ENCODE data around the gene PCDHGA2.
A peak's percentile ranks its signal among the peaks of the same experiment; 100 is the strongest.

PCDHGA2 gene

GRCh38 chr5:141349917-141350619, 11.5 kb downstream of the PCDHGA2 start, which contains the start of gene PCDHGB1:
Gene PCDHGB1, plus strand, starts transcription at chr5:141350099. Its CDS starts 162 bp downstream, at chr5:141350261.
- no peaks in the 10 kb centered on the region for H3K36me3 ChIP-seq (ENCODE audit: control insufficient read depth, insufficient read depth, low read length)
- no peaks in the 10 kb centered on the region for H3K27me3 ChIP-seq (ENCODE audit: control insufficient read depth, insufficient read depth, low read length)
- H3K27ac ChIP-seq (ENCODE audit: low read depth, low read length): no peak within 1 kb of the TSS
- H3K9ac ChIP-seq (ENCODE audit: low read depth, low read length): no peak within 1 kb of the TSS
- no peaks in the 10 kb centered on the region for H3K4me1 ChIP-seq (ENCODE audit: control insufficient read depth, insufficient read depth, low read length)
- H3K4me3 ChIP-seq (ENCODE audit: low read depth, low read length): peak within 1 kb of the TSS; percentile 27; the same call in 1 of the 2 replicates
- peaks cover 39% of the 10 kb centered on the region for H3K9me3 ChIP-seq (ENCODE audit: control insufficient read depth, insufficient read depth, low read length)

GRCh38 chr5:141351591-141351990, 13.0 kb downstream of the PCDHGA2 start:
- H3K36me3 ChIP-seq (ENCODE audit: control insufficient read depth, insufficient read depth, low read length): no peaks in the 10 kb centered on the region
- no peak overlapping the region for H3K9ac ChIP-seq (ENCODE audit: low read depth, low read length)
- peaks cover 51% of the 10 kb centered on the region for H3K9me3 ChIP-seq (ENCODE audit: control insufficient read depth, insufficient read depth, low read length)
- H3K4me1 ChIP-seq (ENCODE audit: control insufficient read depth, insufficient read depth, low read length): no peaks in the 10 kb centered on the region
- no peak overlapping the region for H3K4me3 ChIP-seq (ENCODE audit: low read depth, low read length)
- no peaks in the 10 kb centered on the region for H3K27me3 ChIP-seq (ENCODE audit: control insufficient read depth, insufficient read depth, low read length)
- H3K27ac ChIP-seq (ENCODE audit: low read depth, low read length): no peak overlapping the region

GRCh38 chr5:141354900-141355469, 16.4 kb downstream of the PCDHGA2 start, which contains the start of gene PCDHGA4:
Gene PCDHGA4, plus strand, starts transcription at chr5:141355021. Its CDS starts 87 bp downstream, at chr5:141355108.
- H3K27me3 ChIP-seq (ENCODE audit: control insufficient read depth, insufficient read depth, low read length): no peaks in the 10 kb centered on the region
- no peaks in the 10 kb centered on the region for H3K4me1 ChIP-seq (ENCODE audit: control insufficient read depth, insufficient read depth, low read length)
- no peak within 1 kb of the TSS for H3K9ac ChIP-seq (ENCODE audit: low read depth, low read length)
- no peak within 1 kb of the TSS for H3K27ac ChIP-seq (ENCODE audit: low read depth, low read length)
- H3K36me3 ChIP-seq (ENCODE audit: control insufficient read depth, insufficient read depth, low read length): no peaks in the 10 kb centered on the region
- H3K4me3 ChIP-seq (ENCODE audit: low read depth, low read length): no peak within 1 kb of the TSS
- peaks cover 49% of the 10 kb centered on the region for H3K9me3 ChIP-seq (ENCODE audit: control insufficient read depth, insufficient read depth, low read length)

GRCh38 chr5:141355641-141356040, 17.1 kb downstream of the PCDHGA2 start:
- Histone ChIP-seq H3K27me3 (ENCODE audit: control insufficient read depth, insufficient read depth, low read length) (no peaks in the 10 kb centered on the region), H3K9me3 (ENCODE audit: control insufficient read depth, insufficient read depth, low read length) (peaks cover 56% of the 10 kb centered on the region), H3K36me3 (ENCODE audit: control insufficient read depth, insufficient read depth, low read length) (no peaks in the 10 kb centered on the region)

GRCh38 chr5:141356133-141356532, 17.6 kb downstream of the PCDHGA2 start:
- H3K9me3 ChIP-seq (ENCODE audit: control insufficient read depth, insufficient read depth, low read length): peaks cover 58% of the 10 kb centered on the region
- H3K9ac ChIP-seq (ENCODE audit: low read depth, low read length): no peak overlapping the region
- H3K27me3 ChIP-seq (ENCODE audit: control insufficient read depth, insufficient read depth, low read length): no peaks in the 10 kb centered on the region
- H3K27ac ChIP-seq (ENCODE audit: low read depth, low read length): no peak overlapping the region
- no peaks in the 10 kb centered on the region for H3K4me1 ChIP-seq (ENCODE audit: control insufficient read depth, insufficient read depth, low read length)
- no peak overlapping the region for H3K4me3 ChIP-seq (ENCODE audit: low read depth, low read length)
- no peaks in the 10 kb centered on the region for H3K36me3 ChIP-seq (ENCODE audit: control insufficient read depth, insufficient read depth, low read length)

More at GRCh38 chr5:141355641-141356040, 17.1 kb downstream of the PCDHGA2 start:
- Histone ChIP-seq H3K9ac (ENCODE audit: low read depth, low read length) (no peak overlapping the region), H3K4me1 (ENCODE audit: control insufficient read depth, insufficient read depth, low read length) (no peaks in the 10 kb centered on the region), H3K4me3 (ENCODE audit: low read depth, low read length) (no peak overlapping the region), H3K27ac (ENCODE audit: low read depth, low read length) (no peak overlapping the region)

GRCh38 chr5:141356950-141357349, 18.4 kb downstream of the PCDHGA2 start:
- H3K9ac ChIP-seq (ENCODE audit: low read depth, low read length): no peak overlapping the region
- no peaks in the 10 kb centered on the region for H3K27me3 ChIP-seq (ENCODE audit: control insufficient read depth, insufficient read depth, low read length)
- H3K4me3 ChIP-seq (ENCODE audit: low read depth, low read length): no peak overlapping the region
- H3K36me3 ChIP-seq (ENCODE audit: control insufficient read depth, insufficient read depth, low read length): no peaks in the 10 kb centered on the region
- no peak overlapping the region for H3K27ac ChIP-seq (ENCODE audit: low read depth, low read length)
- H3K4me1 ChIP-seq (ENCODE audit: control insufficient read depth, insufficient read depth, low read length): no peaks in the 10 kb centered on the region
- H3K9me3 ChIP-seq (ENCODE audit: control insufficient read depth, insufficient read depth, low read length): peaks cover 63% of the 10 kb centered on the region

- Histone ChIP-seq H3K27ac (ENCODE audit: low read depth, low read length) (no peak within 1 kb of the TSS), H3K4me1 (ENCODE audit: control insufficient read depth, insufficient read depth, low read length) (no peaks in the 10 kb centered on the region), H3K4me3 (ENCODE audit: low read depth, low read length) (peak within 1 kb of the TSS; percentile 37), H3K9me3 (ENCODE audit: control insufficient read depth, insufficient read depth, low read length) (peaks cover 63% of the 10 kb centered on the region), H3K9ac (ENCODE audit: low read depth, low read length) (no peak within 1 kb of the TSS), H3K36me3 (ENCODE audit: control insufficient read depth, insufficient read depth, low read length) (no peaks in the 10 kb centered on the region), H3K27me3 (ENCODE audit: control insufficient read depth, insufficient read depth, low read length) (no peaks in the 10 kb centered on the region)
Observed at GRCh38 chr5:141359790-141360426, 21.3 kb downstream of the PCDHGA2 start, which contains the start of gene PCDHGB2. Gene PCDHGB2, plus strand, starts transcription at chr5:141359994. Its CDS starts 142 bp downstream, at chr5:141360136.

- H3K9ac ChIP-seq (ENCODE audit: low read depth, low read length): no peak overlapping the region
Observed at GRCh38 chr5:141360685-141361084, 22.1 kb downstream of the PCDHGA2 start.

GRCh38 chr5:141362719-141363118, 24.2 kb downstream of the PCDHGA2 start:
- no peak overlapping the region for H3K9ac ChIP-seq (ENCODE audit: low read depth, low read length)
- no peaks in the 10 kb centered on the region for H3K4me1 ChIP-seq (ENCODE audit: control insufficient read depth, insufficient read depth, low read length)
- H3K4me3 ChIP-seq (ENCODE audit: low read depth, low read length): peak overlapping the region; percentile 24
- H3K9me3 ChIP-seq (ENCODE audit: control insufficient read depth, insufficient read depth, low read length): peaks cover 66% of the 10 kb centered on the region
- H3K27ac ChIP-seq (ENCODE audit: low read depth, low read length): no peak overlapping the region
- H3K36me3 ChIP-seq (ENCODE audit: control insufficient read depth, insufficient read depth, low read length): no peaks in the 10 kb centered on the region
- H3K27me3 ChIP-seq (ENCODE audit: control insufficient read depth, insufficient read depth, low read length): no peaks in the 10 kb centered on the region

More at GRCh38 chr5:141360685-141361084, 22.1 kb downstream of the PCDHGA2 start:
- Histone ChIP-seq H3K27me3 (ENCODE audit: control insufficient read depth, insufficient read depth, low read length) (no peaks in the 10 kb centered on the region), H3K27ac (ENCODE audit: low read depth, low read length) (no peak overlapping the region), H3K4me3 (ENCODE audit: low read depth, low read length) (peak overlapping the region; percentile 11; the same call in 1 of the 2 replicates), H3K9me3 (ENCODE audit: control insufficient read depth, insufficient read depth, low read length) (peaks cover 64% of the 10 kb centered on the region), H3K36me3 (ENCODE audit: control insufficient read depth, insufficient read depth, low read length) (no peaks in the 10 kb centered on the region), H3K4me1 (ENCODE audit: control insufficient read depth, insufficient read depth, low read length) (no peaks in the 10 kb centered on the region)

- Histone ChIP-seq H3K27ac (ENCODE audit: low read depth, low read length) (no peak within 1 kb of the TSS), H3K9ac (ENCODE audit: low read depth, low read length) (no peak within 1 kb of the TSS)
Observed at GRCh38 chr5:141363952-141364660, 25.5 kb downstream of the PCDHGA2 start, which contains the start of gene PCDHGA5. Gene PCDHGA5, plus strand, starts transcription at chr5:141364162. Its CDS starts 169 bp downstream, at chr5:141364331.

More at GRCh38 chr5:141363952-141364660, 25.5 kb downstream of the PCDHGA2 start, which contains the start of gene PCDHGA5:
- Histone ChIP-seq H3K4me3 (ENCODE audit: low read depth, low read length) (peak within 1 kb of the TSS; percentile 24; the same call in 1 of the 2 replicates), H3K9me3 (ENCODE audit: control insufficient read depth, insufficient read depth, low read length) (peaks cover 68% of the 10 kb centered on the region), H3K36me3 (ENCODE audit: control insufficient read depth, insufficient read depth, low read length) (no peaks in the 10 kb centered on the region), H3K27me3 (ENCODE audit: control insufficient read depth, insufficient read depth, low read length) (no peaks in the 10 kb centered on the region), H3K4me1 (ENCODE audit: control insufficient read depth, insufficient read depth, low read length) (no peaks in the 10 kb centered on the region)
